Activated CD4-positive, alpha-beta T cell treated with anti-CD3 and anti-CD28 coated beads for 36 hours (primary cell): ENCODE measurements around the gene SPATA13. TPM values are rescaled to one million over a fixed set of nuclear protein-coding genes. Genes with fewer than 3 reads are reported as not detected.

Experiments
- ATAC-seq: fragments of 200-7000 bp; cut with Tn5 transposase; one replicate; pipeline ENCODE4 v1.10.0; 2021; ENCODE audit warnings: mild to moderate bottlenecking, moderate library complexity
- CTCF ChIA-PET: fragments of 350-600 bp; sonication (Branson Sonifier 250); formaldehyde crosslinking; loops from one replicate; lab custom pipeline; 2021; ENCODE audit warnings: antibody characterized with exemption; lab: Charles Lee
- POLR2A ChIA-PET: fragments of 350-600 bp; sonication (Branson Sonifier 250); formaldehyde crosslinking; loops from one replicate; lab custom pipeline; 2021; ENCODE audit warnings: antibody characterized with exemption, inconsistent platforms; lab: Charles Lee
- DNase-seq: peaks from one replicate; pipeline ENCODE4 v3.0.0-alpha.2; 2020
- H3K27ac Mint-ChIP-seq: one replicate; pipeline ENCODE4 v1.8.0; 2021; ENCODE audit warnings: mixed read lengths
- H3K27me3 Mint-ChIP-seq: one replicate; pipeline ENCODE4 v1.8.0; 2021; ENCODE audit warnings: mixed read lengths
- H3K36me3 Mint-ChIP-seq: one replicate; pipeline ENCODE4 v1.8.0; 2021; ENCODE audit warnings: low read depth, mixed read lengths
- H3K4me1 Mint-ChIP-seq: one replicate; pipeline ENCODE4 v1.8.0; 2021; ENCODE audit warnings: mixed read lengths
- H3K4me3 Mint-ChIP-seq: one replicate; pipeline ENCODE4 v1.8.0; 2021; ENCODE audit warnings: mild to moderate bottlenecking, moderate library complexity, mixed read lengths
- H3K9me3 Mint-ChIP-seq: one replicate; pipeline ENCODE4 v1.8.0; 2021; ENCODE audit warnings: low read depth, mixed read lengths
- intact Hi-C, 2 experiments: fragments of 100-400 bp; cut with DNase I in 1 of 2; cut with micrococcal nuclease in 1 of 2; formaldehyde crosslinking; loops; one replicate each; pipeline versions ENCODE4 v1.14.2 to v1.15.1; 2022 to 2024; cut with DNase I, micrococcal nuclease
- total RNA-seq, 2 experiments: library from RNA; stranded (reverse); gene quantifications; one replicate each; pipeline ENCODE4 v1.2.3, GENCODE V29; 2021

The SPATA13 gene
- total RNA-seq, 2 experiments from 2014 or later, result 47.6 to 51.5 TPM

GRCh38 chr13:24288870-24289269 lies 128.3 kb downstream of the SPATA13 start:
- intact Hi-C loops, result no loop called here
- DNase-seq, result no peak
- Mint-ChIP-seq H3K4me3 (no peak overlapping the region), H3K36me3 (peaks cover 64% of the 10 kb centered on the region), H3K27me3 (no peaks in the 10 kb centered on the region), H3K27ac (no peak overlapping the region), H3K4me1 (no peaks in the 10 kb centered on the region), H3K9me3 (no peaks in the 10 kb centered on the region)
- ChIA-PET CTCF (interaction anchor here (1.2 kb wide), 1 partner anchor 14 kb away, joined by 4 read pairs; no protein-coding TSS in a partner anchor), POLR2A (no interaction called here)
- no peak for ATAC-seq

- DNase-seq (no peak), ATAC-seq (no peak)
- Mint-ChIP-seq H3K27ac (no peak overlapping the region), H3K4me1 (no peaks in the 10 kb centered on the region), H3K27me3 (no peaks in the 10 kb centered on the region), H3K9me3 (no peaks in the 10 kb centered on the region), H3K4me3 (no peak overlapping the region), H3K36me3 (peaks cover 66% of the 10 kb centered on the region)
- intact Hi-C loops, result no loop called here
- POLR2A ChIA-PET, result no interaction called here
- CTCF ChIA-PET, result interaction anchor here (1.0 to 1.4 kb wide), 2 partner anchors 12 to 174 kb away, joined by 3 to 4 read pairs; no protein-coding TSS in a partner anchor
Measured at GRCh38 chr13:24290280-24290932, 129.9 kb downstream of the SPATA13 start.

DNA sequence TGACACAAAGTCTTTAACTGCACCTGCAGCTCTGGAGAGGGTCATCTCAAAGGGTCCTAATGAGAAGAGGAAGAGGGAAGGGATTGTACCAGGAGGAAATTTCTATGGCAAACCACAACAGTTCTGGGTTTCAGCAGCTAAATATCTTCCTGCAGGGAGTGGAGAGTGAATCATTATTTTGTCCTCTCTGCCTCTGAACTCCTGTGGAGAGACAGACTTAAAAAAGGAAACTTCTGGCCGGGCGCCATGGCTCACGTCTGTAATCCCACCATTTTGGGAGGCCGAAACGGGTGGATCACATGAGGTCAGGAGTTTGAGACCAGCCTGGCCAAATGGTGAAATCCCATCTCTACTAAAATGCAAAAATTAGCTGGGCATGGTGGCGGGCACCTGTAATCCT lies 132.0 kb downstream of the SPATA13 start:
- Mint-ChIP-seq H3K4me1 (no peaks in the 10 kb centered on the region), H3K27ac (no peak overlapping the region), H3K27me3 (no peaks in the 10 kb centered on the region), H3K4me3 (no peak overlapping the region), H3K9me3 (no peaks in the 10 kb centered on the region), H3K36me3 (peaks cover 68% of the 10 kb centered on the region)
- no peak for DNase-seq
- POLR2A ChIA-PET, result no interaction called here
- no peak for ATAC-seq
- intact Hi-C loops, result no loop called here
- CTCF ChIA-PET, result interaction anchor here (0.7 kb wide), 1 partner anchor 965 kb away, joined by 3 read pairs; no protein-coding TSS in a partner anchor

DNA sequence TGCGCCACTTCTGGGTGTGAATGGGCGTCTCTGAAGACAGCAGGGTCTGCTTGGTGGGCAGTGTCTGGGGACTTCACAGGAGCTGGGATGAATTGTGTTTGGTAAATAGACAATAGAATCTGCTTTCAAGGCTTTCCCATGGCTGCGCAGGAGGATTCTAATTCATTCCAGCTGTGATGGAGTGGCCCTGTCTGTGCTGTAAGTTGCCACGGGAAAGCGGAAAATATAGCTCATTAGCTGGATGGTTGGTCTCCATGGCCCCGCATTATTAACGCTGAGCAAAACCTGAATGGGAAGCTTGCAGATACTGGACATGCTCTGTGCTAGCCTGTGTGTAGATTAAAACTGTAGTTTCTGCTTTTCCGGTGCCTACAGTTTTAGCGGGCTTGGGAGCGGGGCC lies 133.2 kb downstream of the SPATA13 start:
- DNase-seq (no peak), ATAC-seq (no peak)
- no peaks in the 10 kb centered on the region for H3K4me1 Mint-ChIP-seq
- H3K4me3 Mint-ChIP-seq, result no peak overlapping the region
- H3K36me3 Mint-ChIP-seq, result peaks cover 68% of the 10 kb centered on the region
- POLR2A ChIA-PET, result interaction anchor here (0.5 kb wide), 1 partner anchor 721 kb away, joined by 3 read pairs; no protein-coding TSS in a partner anchor
- CTCF ChIA-PET, result interaction anchor here (0.9 kb wide), 1 partner anchor 20 kb away, joined by 3 read pairs; no protein-coding TSS in a partner anchor
- no peaks in the 10 kb centered on the region for H3K9me3 Mint-ChIP-seq
- no peak overlapping the region for H3K27ac Mint-ChIP-seq
- intact Hi-C loops, result no loop called here
- H3K27me3 Mint-ChIP-seq, result no peaks in the 10 kb centered on the region

- Mint-ChIP-seq H3K36me3 (peaks cover 75% of the 10 kb centered on the region), H3K4me1 (no peaks in the 10 kb centered on the region), H3K4me3 (no peak overlapping the region), H3K27me3 (no peaks in the 10 kb centered on the region), H3K27ac (no peak overlapping the region), H3K9me3 (no peaks in the 10 kb centered on the region)
- ChIA-PET CTCF (no interaction called here), POLR2A (no interaction called here)
- DNase-seq (no peak), ATAC-seq (no peak)
- intact Hi-C loops, result no loop called here
Measured at GRCh38 chr13:24299488-24300114, 139.1 kb downstream of the SPATA13 start.

DNA sequence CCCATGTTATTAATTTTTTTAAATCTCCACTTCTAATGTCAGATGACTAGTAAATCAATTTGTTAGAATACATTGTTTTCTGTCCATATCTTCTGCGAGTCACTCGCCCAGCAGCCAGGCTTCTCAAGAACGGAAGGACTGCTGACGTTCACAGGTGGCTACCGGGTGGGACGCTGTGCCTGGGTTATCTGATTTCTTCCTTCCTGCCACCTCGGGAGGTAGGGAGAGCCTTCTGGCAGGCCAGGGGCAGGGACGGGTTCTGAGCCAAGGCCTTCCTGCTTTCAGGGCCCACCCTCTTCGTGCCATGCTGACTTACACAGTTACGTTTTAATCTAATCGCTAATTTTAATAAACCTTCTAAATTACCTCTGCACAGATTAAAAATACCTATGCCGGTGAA lies 140.9 kb downstream of the SPATA13 start:
- no peaks in the 10 kb centered on the region for H3K9me3 Mint-ChIP-seq
- DNase-seq (no peak), ATAC-seq (no peak)
- ChIA-PET CTCF (interaction anchor here (0.6 to 2.2 kb wide), 3 partner anchors 11 to 169 kb away, joined by 3 to 4 read pairs (median 4); no protein-coding TSS in a partner anchor), POLR2A (no interaction called here)
- H3K27me3 Mint-ChIP-seq, result no peaks in the 10 kb centered on the region
- H3K27ac Mint-ChIP-seq, result no peak overlapping the region
- no peaks in the 10 kb centered on the region for H3K4me1 Mint-ChIP-seq
- no peak overlapping the region for H3K4me3 Mint-ChIP-seq
- intact Hi-C loops, result no loop called here
- peaks cover 73% of the 10 kb centered on the region for H3K36me3 Mint-ChIP-seq

- intact Hi-C loops, result no loop called here
- H3K4me3 Mint-ChIP-seq, result no peak overlapping the region
- ATAC-seq, result no peak
- no peak overlapping the region for H3K27ac Mint-ChIP-seq
- ChIA-PET POLR2A (no interaction called here), CTCF (interaction anchor here (1.7 to 2.2 kb wide), 2 partner anchors 11 to 13 kb away, joined by 4 read pairs; no protein-coding TSS in a partner anchor)
- no peaks in the 10 kb centered on the region for H3K9me3 Mint-ChIP-seq
- no peaks in the 10 kb centered on the region for H3K27me3 Mint-ChIP-seq
- H3K4me1 Mint-ChIP-seq, result no peaks in the 10 kb centered on the region
- no peak for DNase-seq
- peaks cover 70% of the 10 kb centered on the region for H3K36me3 Mint-ChIP-seq
Measured at GRCh38 chr13:24301911-24302310, 141.4 kb downstream of the SPATA13 start.

DNA sequence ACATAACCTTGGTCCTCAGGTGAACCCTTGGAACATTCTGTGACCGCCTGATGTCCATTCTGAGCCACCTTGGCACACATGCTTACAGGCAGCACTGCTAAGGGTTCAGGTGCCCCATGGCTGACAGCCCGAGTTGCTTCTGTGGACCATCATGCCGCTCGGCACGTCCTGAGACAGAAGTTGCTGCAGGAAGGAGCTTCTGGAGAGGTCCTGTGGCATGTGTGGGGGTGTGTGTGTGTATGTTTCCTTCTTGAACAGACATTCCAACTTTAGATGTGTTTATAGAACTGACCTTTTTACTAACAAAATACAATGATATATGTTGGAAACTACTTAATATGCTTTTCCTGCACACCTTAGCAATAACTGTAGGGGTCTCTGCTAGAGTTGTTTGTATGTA lies 144.1 kb downstream of the SPATA13 start:
- Mint-ChIP-seq H3K36me3 (peaks cover 48% of the 10 kb centered on the region), H3K4me1 (no peaks in the 10 kb centered on the region), H3K4me3 (no peak overlapping the region), H3K9me3 (no peaks in the 10 kb centered on the region), H3K27me3 (no peaks in the 10 kb centered on the region), H3K27ac (no peak overlapping the region)
- ATAC-seq (no peak), DNase-seq (no peak)
- ChIA-PET CTCF (no interaction called here), POLR2A (no interaction called here)
- intact Hi-C loops, result loop anchor here in 1 of 2 experiments (5.0 kb wide), 1 partner anchor 253 kb away; no protein-coding TSS in a partner anchor

DNA sequence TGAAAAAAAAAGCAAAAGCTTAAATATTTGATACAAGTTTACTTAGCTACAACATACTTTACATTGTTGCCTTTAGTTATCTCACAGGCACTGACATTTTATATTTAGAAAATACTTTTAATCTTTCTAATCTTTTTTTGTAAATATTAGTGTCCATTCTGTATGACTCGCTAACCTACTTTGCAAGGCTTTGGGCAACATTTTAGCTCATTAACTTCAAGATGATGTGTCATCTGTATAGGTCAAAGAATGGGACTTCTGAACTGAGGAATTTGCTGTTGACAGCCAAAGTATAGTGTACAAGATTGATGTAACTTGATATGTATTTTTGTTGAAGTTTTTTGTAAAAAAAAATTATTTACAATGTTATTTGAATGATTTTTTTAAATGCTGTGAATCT lies 146.1 kb downstream of the SPATA13 start:
- Mint-ChIP-seq H3K9me3 (no peaks in the 10 kb centered on the region), H3K27me3 (no peaks in the 10 kb centered on the region), H3K4me1 (no peaks in the 10 kb centered on the region), H3K4me3 (no peak overlapping the region), H3K27ac (no peak overlapping the region), H3K36me3 (peaks cover 30% of the 10 kb centered on the region)
- POLR2A ChIA-PET, result no interaction called here
- no peak for DNase-seq
- intact Hi-C loops, result loop anchor here in 1 of 2 experiments (5.0 kb wide), 1 partner anchor 251 kb away; no protein-coding TSS in a partner anchor
- CTCF ChIA-PET, result no interaction called here
- ATAC-seq, result no peak

GRCh38 chr13:24307211-24308067 lies 146.9 kb downstream of the SPATA13 start:
- Mint-ChIP-seq H3K36me3 (peaks cover 24% of the 10 kb centered on the region), H3K4me3 (no peak overlapping the region), H3K27me3 (no peaks in the 10 kb centered on the region), H3K9me3 (no peaks in the 10 kb centered on the region), H3K27ac (no peak overlapping the region), H3K4me1 (no peaks in the 10 kb centered on the region)
- intact Hi-C loops, result loop anchor here in 1 of 2 experiments (5.0 kb wide), 1 partner anchor 250 kb away; no protein-coding TSS in a partner anchor
- DNase-seq (no peak), ATAC-seq (no peak)
- POLR2A ChIA-PET, result no interaction called here
- CTCF ChIA-PET, result no interaction called here

- DNase-seq, result no peak
- no peak overlapping the region for H3K27ac Mint-ChIP-seq
- ATAC-seq, result no peak
- no peak overlapping the region for H3K4me3 Mint-ChIP-seq
- no peaks in the 10 kb centered on the region for H3K27me3 Mint-ChIP-seq
- no peaks in the 10 kb centered on the region for H3K4me1 Mint-ChIP-seq
- intact Hi-C loops, result loop anchor here in 1 of 2 experiments (5.0 kb wide), 1 partner anchor 249 kb away; no protein-coding TSS in a partner anchor
- ChIA-PET CTCF (no interaction called here), POLR2A (no interaction called here)
- no peaks in the 10 kb centered on the region for H3K9me3 Mint-ChIP-seq
- H3K36me3 Mint-ChIP-seq, result peaks cover 20% of the 10 kb centered on the region
Measured at GRCh38 chr13:24308068-24308445, 147.5 kb downstream of the SPATA13 start.
